Fibroblast of pulmonary artery (primary cell): ENCODE results near the gene TEPSIN.

ENCODE experiments used
- DNase-seq: peaks from one replicate; pipeline ENCODE4 v3.0.0-alpha.2; 2010; ENCODE audit warnings: low read depth
- H3K4me3 ChIP-seq: replicated peaks from 2 replicates; pipeline ENCODE4 v1.5.1; 2011; ENCODE audit warnings: low read depth, mild to moderate bottlenecking, control low read depth, low read length, moderate library complexity
- TF ChIP-seq, protein P1 (sequence below): IDR thresholded peaks from 2 replicates; pipeline ENCODE4 v1.5.1; 2011; ENCODE audit warnings: mild to moderate bottlenecking, control low read depth, low read length, inconsistent platforms; ENCODE audit errors: missing control alignments

TEPSIN gene

DNA sequence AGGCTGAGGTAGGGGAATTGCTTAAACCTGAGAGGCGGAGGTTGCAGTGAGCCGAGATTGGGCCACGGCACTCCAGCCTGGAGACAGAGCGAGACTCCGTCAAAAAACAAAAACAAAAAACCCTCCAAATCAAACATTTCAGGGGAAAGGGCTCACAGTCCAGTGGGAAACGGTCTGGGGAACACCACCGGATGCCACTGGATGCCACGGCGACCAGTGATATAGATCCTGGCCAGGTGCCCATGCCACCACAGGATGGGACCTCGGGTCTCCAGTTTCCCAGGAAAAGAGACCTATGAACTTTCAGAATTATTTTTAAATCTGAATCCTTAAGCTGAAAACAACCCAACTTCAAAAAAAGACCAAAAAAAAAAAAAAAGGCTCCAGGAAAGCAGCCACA is 28.4 kb downstream of the TEPSIN start:
- H3K4me3 ChIP-seq, result no peak overlapping the region
- DNase-seq, result no peak
- TF ChIP-seq, protein P1, sequence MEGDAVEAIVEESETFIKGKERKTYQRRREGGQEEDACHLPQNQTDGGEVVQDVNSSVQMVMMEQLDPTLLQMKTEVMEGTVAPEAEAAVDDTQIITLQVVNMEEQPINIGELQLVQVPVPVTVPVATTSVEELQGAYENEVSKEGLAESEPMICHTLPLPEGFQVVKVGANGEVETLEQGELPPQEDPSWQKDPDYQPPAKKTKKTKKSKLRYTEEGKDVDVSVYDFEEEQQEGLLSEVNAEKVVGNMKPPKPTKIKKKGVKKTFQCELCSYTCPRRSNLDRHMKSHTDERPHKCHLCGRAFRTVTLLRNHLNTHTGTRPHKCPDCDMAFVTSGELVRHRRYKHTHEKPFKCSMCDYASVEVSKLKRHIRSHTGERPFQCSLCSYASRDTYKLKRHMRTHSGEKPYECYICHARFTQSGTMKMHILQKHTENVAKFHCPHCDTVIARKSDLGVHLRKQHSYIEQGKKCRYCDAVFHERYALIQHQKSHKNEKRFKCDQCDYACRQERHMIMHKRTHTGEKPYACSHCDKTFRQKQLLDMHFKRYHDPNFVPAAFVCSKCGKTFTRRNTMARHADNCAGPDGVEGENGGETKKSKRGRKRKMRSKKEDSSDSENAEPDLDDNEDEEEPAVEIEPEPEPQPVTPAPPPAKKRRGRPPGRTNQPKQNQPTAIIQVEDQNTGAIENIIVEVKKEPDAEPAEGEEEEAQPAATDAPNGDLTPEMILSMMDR, result no peak

DNA sequence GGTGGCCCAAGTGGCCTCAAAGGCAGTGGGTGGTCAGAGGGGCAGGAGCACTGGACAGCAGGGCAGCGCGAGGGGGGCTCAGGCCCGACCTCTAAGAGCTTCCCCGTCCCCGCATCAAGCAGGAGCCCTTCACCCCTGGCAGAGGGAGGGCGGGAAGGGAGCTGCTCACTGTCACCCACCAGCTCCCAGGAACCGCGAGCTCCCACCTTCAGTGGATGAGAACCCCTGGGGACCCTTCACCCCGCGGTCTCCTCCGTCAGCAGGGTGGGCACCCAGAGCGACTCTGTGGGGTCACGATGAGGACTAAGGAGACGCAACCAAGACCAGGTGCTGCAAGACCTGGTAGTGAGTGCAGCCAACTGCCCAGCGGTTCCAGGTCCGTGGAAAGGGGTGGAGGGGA is 29.7 kb downstream of the TEPSIN start:
- no peak overlapping the region for H3K4me3 ChIP-seq
- TF ChIP-seq, protein P1, result no peak
- DNase-seq, result no peak

DNA sequence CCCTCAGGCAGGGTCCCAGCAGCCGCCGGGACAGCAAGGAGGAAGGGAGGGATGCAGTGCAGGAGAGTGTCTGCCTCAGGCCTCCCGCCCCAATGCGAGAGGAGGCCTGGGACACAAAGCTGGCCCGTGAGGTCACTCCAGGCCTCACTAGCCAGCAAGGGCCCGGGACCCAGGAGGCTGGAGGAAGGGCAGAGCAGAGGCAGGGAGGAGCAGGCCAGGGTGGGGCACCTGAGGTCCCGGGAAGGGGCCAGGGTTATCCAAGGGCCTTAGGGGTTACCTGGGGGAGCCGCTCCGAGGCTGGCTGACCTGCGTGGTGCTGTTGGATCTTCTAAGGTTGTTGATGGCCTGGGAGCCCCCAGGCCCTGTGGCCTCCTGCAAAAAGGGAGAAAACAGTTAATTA is 30.2 kb downstream of the TEPSIN start:
- TF ChIP-seq, protein P1, result no peak
- DNase-seq, result no peak
- no peak overlapping the region for H3K4me3 ChIP-seq

DNA sequence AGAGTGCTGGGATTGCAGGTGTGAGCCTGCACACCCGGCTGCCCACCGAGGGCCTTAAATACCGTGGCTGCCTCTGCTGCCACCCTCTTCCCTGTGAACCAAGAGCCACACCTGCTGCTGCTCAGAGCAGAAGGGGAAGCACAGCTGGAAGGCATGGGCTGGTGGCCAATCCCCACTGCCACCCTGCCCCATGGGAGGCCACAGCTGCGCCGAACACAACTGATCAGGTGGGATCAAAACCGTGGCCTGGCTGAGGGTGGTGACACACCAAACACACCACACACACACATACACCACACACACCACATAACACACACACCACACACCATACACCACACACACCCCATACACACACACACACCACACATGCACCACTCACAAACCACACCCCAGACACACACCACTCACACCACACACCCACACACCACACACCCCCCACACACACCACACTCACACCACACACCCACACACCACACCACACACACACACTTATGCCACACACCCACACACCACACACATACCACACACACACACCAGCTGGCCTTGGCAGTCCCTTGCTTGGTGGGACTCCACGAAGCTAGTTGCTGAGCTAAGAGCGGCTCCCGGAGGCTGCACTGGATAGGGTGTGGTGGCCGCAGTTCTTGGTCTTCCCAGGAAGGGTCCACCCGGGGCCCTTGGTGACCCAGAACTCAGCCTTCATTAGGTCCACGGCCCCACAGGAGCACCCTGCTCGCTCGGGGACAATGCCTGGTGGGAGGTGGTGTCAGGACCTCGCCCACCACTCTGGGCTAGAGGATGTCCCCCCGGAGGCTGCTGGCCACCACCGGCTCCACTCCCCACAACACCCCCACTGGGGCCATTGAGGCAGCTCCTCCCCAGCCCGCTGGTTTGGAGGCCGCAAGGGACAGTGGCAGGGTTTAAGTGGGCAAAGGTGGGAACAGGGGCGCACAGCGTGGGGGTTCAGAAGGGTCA is 31.0 kb downstream of the TEPSIN start:
- no peak for DNase-seq
- H3K4me3 ChIP-seq, result no peak overlapping the region
- TF ChIP-seq, protein P1, result no peak

DNA sequence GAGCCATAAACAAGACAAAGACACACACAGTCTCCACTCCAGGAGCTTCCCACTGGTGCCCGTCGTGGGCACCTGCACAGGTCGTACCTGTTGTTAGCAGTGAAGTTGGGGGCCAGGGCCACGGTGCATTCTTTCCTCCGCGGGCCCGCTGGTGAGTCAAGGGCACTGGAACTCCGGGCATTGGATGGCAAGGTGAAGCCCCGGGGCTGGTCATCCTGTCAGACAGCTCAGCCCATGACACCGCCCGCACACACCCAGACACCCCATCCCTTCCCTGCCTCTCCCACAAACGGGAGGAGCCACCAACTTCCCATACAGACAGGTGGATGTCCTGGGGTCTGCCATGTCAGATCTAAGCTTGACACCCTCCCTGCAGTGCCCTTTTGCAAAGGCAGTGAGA is 32.2 kb downstream of the TEPSIN start:
- TF ChIP-seq, protein P1, result no peak
- no peak for DNase-seq
- no peak overlapping the region for H3K4me3 ChIP-seq

DNA sequence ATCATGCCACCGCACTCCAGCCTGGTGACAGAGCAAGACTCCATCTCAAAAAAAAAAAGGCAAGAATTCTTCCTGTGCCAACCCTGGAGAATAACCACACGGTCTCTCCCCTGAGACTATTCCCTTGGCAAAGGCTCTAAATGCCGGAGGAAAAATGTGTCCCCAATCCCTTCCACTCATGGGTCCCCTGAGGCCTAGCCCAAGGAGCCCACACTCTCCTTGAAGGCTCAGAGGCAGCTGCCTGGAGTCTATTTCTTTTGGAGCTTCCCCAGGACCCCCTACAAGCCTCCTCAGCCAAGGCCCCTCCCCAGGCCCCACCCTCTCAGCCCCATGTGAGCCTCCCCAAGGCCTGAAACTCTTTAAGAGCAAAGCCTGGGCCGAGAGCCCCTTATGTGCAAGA is 32.7 kb downstream of the TEPSIN start:
- DNase-seq, result no peak
- TF ChIP-seq, protein P1, result no peak
- no peak overlapping the region for H3K4me3 ChIP-seq

DNA sequence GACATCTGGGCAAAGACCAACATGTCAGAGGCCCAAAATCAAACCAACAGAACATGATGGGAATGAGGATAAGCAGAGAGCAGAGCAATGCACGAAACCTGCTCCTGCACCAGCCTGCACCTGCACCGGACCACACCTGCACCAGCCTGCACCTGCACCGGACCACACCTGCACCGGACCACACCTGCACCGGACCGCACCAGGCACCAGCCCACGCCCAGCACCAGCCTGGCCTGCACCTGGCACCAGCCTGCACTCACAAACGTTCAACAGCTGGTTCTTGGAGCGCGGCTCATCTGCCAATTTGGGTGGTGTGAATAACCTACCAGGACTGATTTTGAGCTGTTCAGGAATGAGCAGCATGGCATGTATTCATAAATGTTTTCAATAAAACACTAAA is 34.3 kb downstream of the TEPSIN start:
- TF ChIP-seq, protein P1, result no peak
- no peak overlapping the region for H3K4me3 ChIP-seq
- DNase-seq, result no peak
